ENCODE data around the gene ELP2.
"Not testable (repeated sequence)": the region's sequence is repeated elsewhere in the genome, so short reads cannot be mapped to it uniquely, and the experiment has no call there.

ELP2 gene

DNA sequence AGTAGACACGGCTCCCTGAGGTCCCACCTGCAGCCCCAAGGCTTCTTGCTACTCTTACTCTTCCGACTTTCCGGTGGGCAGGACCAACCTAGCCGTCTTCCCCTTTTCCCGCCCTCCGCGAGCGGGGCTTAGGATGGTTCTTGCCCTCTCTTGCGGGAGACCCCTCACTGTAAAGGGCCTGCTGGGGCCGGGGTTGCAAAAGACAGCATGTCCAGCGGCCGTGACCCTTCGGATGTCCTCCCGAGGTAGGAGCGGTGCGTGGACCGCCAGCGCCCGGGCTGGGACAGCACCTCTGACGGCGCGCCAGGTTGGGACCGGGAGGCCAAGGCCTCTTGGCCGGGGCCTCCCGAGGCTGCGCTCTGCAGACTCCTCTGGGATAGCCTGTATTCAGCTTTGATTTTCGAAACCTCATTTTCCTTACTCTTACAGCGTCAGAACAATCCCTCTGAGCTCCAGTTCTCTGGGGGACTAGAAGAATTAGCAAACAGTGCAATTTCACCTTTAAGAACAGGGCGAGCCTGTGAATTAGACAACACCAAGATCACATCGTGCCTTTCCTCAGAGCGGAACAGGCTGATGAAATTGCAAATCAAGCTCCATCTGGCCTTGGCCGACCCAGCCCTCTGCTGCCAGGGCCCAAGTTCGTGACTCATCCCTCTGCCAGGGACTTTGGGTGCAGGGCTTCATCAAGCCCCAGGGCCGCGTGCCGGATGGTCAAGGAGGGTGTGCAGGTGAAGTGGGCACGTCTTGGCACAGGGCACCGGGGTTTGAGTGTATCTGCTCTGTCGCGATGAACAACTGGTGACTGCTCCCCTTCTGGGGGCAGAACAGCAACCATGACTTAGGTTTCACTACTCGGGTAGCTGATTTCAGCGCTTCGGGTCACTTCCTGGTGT is 58.4 kb downstream of the ELP2 start:
- no peak for DNase-seq (ENCODE audit: low read depth in 2 of 2)

DNA sequence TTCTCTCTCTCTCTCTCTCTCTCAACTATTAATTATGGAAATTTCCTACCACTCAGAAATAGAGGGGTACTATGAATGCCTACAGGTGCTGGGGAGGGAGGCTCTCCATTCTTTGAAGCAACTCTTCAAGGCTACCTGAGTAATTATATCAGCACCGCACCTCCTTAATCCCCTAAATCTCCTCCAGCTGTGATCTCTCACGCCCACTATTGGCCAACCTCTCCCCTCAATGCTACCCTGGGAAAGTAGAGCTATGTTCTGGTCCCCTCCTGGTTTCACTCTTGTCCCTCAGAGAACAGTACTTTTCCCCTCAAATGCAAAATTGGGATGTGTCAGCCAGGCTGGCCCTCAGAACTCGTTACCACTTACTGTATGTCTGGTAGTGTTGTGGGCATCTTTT is 59.2 kb downstream of the ELP2 start:
- DNase-seq (ENCODE audit: low read depth in 2 of 2) = no peak

DNA sequence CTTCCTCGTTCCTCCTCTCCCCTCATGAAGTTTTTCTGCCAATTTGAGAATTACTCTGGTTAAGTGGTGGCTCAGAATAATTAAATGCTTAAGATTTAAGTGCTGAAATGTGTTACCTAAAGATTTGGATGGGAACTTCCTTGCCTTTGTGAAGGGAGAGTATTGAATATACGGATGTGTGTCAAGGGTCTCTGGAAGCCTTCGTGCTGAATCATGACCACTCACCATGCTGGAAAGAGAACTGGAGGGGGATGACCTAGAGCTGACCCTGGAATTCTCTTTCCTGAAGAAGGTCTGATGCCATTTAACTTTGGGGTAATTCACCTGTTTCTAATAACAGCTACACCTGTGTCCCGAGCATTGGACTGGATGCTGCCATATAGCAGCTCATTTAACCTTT is 59.8 kb downstream of the ELP2 start:
- no peak for DNase-seq (ENCODE audit: low read depth in 2 of 2)

DNA sequence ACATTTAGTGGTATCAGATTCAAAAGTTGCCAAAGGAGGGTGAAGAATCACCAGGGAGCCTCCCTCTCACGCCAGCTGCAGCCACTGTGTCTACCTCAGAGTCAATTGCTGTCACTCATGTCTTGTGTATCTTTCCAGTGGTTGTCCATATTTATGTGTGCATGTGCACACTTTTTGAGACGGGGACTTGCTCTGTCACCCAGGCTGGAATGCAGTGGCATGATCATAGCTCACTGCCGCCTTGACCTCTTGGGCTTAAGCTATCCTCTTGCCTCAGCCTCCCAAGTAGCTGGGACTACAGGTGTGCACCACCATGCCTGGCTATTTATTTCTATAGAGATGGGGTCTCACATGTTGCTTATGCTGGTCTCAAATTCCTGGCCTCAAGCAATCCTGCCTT is 61.6 kb downstream of the ELP2 start:
- no peak for DNase-seq (ENCODE audit: low read depth in 2 of 2)

DNA sequence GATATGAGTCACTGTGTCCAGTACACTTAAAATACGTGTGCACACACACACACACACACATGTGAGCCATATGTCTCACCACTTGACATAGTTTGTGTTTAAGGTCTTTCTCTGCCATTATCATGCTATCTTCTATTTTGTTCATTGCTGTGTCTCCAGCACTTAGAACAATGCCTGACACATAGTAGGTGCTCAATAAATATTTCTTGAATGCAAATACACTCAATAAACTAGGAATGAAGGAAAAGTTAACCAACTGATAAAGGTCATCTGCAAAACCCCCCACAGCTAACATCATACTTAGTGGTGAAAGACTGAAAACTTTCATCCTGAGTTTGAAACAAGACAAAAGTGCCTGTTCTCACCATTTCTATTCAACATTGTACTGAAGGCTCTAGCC is 62.0 kb downstream of the ELP2 start:
- DNase-seq (ENCODE audit: low read depth in 2 of 2) = no peak

DNA sequence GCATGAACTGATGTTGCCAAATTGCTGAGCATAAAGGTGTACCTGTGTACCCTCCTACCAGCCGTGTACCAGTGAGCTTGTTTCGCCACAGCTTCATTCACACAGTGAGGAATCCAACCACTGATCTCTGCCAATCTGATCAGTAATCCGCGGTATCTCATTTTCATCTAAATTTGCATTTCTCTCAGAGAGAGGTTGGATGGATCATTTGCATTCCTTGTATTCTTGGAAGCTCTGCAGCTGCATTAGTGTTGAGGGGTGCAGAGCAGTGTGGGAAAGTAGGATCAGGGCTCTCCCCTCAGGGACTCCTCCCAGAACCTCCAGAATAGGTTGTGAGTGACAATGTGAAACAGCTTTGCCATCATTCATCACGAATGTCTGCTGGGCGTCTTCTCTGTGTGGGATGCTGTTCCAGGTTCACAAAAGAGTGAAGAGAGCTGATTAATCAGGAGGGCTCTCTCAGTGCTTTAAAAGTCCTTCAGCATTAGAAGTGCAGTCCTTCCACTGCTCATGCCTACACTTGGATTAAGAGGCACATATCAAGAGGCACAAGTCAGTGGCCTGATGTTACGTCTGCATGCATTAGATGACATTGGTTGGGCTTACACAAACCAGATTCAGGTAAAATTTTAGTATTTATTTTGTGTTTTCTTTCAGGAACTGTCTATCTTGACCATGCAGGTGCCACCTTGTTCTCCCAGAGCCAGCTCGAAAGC is 65.1 kb downstream of the ELP2 start:
- no peak for DNase-seq (ENCODE audit: low read depth in 2 of 2)

DNA sequence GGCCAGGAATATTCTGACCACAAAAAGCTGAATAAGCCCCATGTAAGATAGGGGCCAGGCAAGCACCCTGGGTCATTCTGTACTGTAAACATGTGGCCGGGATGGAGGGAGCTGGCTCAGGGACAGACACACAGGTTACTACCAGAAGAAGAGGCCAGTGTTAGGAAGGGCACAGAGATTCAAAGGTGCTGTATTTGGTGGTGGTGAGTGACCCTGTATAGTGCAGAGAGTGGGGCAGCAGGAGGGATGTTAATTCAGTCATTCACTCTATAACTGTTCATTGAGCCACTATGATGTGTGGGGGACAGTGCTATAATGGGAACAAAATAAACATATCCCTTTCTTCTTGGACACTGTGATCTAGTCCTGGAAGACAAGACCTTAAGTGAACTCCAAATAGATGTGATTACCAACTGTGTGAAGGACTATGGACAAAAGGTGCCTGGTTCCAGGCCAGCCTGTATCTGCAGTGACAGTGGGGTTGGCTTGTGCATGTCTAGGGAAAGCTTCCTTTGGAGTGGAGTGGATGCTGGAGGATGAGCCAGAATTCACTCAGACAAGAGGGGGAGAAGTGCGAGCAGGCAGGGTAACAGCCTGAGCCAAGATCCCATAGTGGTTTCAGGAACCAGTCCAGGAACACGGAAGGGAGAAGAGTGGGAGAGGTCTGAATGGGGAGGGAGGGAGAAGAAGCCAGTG is 65.9 kb downstream of the ELP2 start:
- no peak for DNase-seq (ENCODE audit: low read depth in 2 of 2)

DNA sequence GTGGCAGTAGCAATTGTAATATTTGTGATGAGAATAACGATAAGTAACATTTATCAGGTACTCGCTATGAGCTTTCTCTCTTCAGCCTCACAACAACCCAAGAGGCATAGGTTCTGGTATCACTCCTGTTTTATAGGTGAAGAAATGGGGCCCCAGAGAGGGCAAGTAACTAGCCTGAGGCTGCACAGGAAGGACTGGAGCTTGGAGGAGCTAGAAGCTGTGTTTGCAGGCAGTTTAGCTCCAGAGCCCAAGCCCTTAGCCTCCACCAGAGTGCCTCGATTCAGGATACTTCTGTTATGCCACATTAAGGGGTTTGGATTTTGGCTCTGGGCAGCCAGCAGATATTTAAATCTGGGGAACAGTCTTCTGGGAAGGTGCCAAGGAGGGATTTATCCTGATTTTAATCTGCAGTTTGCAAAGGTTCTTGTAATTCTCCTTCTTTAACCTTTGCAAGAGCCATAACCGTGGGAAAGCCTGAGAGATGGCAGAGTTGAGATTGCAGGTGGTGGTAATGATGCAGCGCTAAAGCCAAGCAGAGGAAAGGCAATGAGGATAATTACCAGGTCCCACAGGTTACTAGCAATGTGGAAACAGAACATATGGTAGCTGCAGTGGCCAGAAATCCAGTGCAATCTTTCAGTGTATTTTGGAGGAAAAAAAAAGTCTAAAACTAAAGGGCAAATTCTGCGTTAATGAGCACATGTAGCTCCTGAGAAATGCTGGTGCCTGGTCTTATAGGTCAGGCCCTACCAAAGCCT is 66.7 kb downstream of the ELP2 start:
- DNase-seq (ENCODE audit: low read depth in 2 of 2) = no peak

DNA sequence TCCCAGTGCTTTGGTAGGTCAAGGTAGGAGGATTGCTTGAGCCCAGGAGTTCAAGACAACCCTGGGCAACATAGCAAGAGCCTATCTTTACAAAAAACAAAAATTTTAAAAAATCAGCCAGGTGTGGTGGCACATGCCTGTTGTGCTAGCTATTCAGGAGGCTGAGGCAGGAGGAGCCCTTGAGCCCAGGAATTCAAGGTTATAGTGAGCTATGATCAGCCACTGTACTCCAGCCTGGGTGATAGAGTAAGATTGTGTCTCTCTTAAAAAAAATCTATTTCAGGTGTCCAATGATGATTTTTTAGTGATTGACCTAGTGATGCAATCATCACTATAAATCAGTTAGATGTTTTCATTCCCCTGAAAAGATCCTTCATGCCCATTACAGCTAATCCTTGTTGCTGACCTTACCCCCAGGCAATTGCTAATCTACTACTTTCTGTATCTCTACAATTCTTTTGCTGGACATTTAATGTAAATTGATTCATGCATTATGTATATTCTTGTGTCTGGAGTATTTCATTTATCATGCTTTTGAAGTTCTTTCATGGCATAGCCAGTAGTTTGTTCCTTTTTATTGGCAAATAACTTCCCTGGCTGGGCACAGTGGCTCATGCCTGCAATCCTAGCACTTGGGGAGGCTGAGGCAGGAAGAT is 67.9 kb downstream of the ELP2 start:
- DNase-seq (ENCODE audit: low read depth in 2 of 2) = no peak

DNA sequence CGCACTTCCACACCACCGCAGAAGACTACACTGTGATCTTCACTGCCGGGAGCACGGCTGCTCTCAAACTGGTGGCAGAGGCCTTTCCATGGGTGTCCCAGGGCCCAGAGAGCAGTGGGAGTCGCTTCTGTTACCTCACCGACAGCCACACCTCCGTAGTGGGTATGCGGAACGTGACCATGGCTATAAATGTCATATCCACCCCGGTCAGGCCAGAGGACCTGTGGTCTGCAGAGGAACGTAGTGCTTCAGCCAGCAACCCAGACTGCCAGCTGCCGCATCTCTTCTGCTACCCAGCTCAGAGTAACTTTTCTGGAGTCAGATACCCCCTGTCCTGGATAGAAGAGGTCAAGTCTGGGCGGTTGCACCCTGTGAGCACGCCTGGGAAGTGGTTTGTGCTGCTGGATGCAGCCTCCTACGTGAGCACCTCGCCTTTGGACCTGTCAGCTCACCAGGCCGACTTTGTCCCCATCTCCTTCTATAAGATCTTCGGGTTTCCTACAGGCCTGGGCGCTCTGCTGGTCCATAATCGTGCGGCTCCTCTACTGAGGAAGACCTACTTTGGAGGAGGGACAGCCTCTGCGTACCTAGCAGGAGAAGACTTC is 70.1 kb downstream of the ELP2 start:
- no peak for DNase-seq (ENCODE audit: low read depth in 2 of 2)

DNA sequence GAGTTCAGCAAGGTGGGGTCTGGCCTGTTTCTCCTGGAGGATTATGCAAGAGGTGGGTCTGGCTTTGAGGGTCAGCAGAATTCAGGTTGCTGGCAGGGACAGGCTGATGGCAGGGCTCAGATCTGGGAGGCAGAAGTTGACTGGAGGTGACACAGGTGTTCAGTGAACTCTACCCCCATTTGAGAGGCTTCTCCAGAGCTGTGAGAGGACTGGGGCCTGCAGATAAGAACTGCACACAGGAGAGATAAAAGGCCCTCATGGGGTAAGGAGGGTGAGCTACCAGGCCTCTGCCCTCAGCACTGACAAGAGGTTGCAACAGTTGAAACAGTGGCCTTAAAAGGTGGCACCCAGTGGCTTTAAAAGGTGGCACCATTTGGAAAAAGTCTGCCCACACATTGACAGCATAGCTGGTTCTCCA is 70.7 kb downstream of the ELP2 start:
- no peak for DNase-seq (ENCODE audit: low read depth in 2 of 2)

DNA sequence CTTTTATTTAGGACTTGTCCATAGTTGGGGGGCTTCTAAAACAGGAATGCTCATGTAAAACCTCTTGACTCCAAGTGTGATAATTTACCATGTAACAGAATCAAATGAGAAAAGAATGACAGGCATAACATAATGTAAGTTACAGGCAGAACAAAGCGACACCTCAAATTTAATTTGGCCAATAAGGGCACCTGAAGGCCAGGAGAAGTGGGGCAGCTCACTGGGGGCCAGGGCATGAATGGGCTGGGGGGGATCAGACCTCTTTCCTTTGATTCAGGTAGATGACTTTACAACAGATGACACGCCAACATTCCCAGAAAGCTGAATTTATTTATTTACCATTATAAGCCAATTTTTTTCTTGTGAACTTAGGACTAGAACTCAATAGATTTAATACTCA is 72.1 kb downstream of the ELP2 start:
- no peak for DNase-seq (ENCODE audit: low read depth in 2 of 2)

DNA sequence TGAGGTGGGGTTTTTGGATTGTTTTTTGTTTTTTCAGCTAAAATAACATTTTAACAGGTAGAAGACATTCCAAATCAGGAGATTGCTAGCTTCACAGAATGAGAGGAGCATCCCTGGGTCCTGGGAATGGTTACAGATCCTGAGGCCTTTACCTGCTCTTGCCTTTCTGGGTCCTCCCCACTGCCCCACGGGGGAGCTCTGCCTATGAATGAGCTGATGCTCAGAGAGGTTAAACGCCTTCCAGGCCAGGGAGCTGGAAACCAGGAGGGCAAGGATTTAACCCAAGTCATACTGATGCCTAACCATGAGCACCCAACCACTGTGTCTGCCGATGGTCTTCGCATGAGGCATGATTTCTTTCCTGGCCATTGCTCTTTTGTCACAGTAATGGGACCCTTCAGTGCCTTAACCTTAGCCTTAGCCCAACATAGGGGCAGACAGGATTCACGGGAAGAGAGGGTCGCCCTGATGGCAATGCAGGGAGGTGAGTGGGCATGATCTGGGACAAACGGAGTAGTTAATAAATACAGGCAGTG is 73.7 kb downstream of the ELP2 start:
- DNase-seq (ENCODE audit: low read depth in 2 of 2) = no peak

DNA sequence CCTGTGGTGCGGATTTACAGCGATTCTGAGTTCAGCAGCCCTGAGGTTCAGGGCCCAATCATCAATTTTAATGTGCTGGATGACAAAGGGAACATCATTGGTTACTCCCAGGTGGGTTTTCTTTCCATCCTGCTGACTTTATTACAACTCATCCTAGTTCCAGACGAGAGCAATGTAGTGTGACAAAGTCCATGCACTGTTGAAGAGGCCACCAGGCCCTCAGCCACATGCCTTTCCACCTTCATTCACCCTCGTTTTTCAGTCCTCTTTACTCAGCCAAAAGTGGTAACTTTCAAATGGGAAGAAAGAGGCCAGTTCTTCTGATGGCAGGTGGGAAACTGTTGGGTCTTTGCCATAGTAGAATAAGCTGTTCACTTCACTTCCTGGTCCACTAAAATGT is 75.5 kb downstream of the ELP2 start:
- DNase-seq (ENCODE audit: low read depth in 2 of 2) = no peak

DNA sequence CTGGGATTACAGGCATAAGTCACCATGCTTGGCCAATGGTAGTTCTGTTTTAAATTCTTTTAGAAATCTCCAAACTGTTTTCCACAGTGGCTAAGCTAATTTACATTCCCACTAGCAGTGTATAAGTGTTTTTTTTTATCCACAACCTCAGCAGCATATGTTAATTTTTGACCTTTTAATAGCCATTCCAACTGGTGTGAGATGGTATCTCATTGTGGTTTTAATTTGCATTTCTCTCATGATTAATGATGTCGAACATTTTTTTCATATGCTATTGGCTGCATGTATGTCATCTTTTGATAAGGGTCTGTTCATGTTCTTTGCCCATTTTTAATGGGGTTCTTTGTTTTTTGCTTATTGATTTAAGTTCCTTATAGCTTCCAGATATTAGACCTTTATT is 77.6 kb downstream of the ELP2 start:
- DNase-seq (ENCODE audit: low read depth in 2 of 2) = no peak

DNA sequence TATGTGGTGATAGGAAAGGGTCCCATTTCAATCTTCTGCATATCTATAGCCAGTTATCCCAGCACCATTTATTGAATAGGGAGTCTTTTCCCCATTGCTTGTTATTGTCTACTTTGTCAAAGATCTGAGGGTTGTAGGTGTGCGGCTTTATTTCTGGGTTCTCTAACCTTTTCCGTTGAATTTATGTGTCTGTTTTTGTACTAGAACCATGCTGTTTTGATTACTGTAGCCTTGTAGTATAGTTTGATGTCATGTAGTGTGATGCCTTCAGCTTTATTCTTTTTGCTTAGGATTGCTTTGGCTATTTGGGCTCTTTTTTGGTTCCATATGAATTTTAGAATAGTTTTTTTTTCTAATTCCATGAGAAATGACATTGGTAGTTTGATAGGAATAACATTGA is 78.3 kb downstream of the ELP2 start:
- not testable (repeated sequence) for DNase-seq (ENCODE audit: low read depth in 2 of 2)

DNA sequence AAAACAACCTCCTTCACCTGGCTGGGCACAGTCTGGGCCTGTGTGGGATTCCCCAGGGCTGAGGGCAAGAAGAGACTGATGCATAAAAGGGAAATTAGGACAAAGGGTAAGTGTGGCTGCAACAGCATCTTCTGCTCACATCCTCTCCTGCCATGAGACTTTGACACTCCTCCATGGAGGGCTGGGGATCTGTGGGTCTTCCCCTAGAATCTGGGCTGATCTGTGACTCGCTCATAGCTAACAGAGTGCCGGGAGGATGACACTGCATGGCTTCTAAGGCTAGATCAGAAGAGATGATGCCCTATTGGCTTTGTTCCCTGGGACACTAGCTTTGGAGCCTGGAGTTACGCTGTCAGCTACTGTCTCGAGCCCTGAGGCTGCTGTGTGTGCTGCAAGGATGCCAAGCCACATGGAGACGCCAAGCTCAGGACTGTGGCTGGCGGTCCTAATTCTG is 81.9 kb downstream of the ELP2 start:
- no peak for DNase-seq (ENCODE audit: low read depth in 2 of 2)

DNA sequence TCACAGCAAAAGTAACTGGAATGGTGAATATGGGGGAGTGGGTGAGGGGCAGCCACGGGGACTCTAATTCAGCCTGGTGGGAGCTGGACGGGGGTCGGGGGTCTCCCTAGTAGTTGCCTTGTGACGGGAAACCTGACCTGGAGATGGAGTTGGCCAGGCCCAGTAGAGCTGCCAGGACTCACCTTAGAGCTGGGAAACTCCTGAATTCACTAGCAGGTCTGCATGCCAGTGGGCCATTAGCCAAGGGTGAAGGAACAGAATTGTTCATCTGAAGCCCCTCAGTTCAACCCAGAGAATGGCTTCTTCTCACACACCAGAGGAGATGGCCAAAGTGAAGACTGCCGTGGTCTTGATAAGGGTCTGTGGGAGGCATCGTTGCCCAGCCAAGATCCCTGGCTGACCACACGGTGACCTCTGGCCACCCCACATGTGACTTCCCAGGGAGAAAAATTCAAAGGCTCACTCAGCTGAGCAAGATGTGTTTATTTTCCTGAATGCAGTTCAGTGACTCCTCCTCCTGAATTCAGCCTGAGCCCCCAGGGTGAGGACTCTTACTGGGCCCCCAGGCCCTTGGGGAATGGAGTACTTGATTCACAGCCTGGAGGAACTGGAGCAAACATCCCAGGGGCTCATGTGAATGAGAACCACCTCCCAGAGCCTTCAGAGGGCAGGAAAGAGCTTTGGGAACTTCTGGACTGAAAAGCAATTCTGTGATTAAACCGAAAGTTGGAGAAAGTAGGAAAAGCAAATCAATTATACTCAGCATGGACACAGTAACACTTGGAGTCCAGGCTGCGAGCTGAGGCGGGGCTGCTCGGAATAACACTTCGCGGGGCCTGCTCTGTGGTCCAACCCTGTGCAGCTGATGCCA is 82.8 kb downstream of the ELP2 start:
- DNase-seq (ENCODE audit: low read depth in 2 of 2) = no peak

DNA sequence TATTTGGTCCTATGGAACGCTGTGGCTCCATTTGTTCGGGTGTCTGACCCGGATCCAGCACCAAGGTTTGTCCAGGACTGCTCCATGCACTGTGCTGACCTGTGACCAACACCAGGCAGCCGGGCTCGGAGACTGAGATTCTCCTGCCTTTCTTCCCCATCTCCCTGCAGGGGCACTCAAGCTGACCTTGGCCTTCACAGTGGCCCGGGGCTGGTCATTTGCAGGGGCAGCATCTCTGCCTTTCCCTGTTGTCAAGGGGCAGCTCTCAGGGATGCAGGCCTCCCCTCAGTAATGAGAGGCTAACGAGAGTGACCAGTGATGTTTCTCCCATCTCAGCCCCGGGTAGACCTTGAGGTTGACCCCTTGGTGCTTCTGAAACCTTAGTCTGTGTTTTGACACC is 85.1 kb downstream of the ELP2 start:
- DNase-seq (ENCODE audit: low read depth in 2 of 2) = no peak

DNA sequence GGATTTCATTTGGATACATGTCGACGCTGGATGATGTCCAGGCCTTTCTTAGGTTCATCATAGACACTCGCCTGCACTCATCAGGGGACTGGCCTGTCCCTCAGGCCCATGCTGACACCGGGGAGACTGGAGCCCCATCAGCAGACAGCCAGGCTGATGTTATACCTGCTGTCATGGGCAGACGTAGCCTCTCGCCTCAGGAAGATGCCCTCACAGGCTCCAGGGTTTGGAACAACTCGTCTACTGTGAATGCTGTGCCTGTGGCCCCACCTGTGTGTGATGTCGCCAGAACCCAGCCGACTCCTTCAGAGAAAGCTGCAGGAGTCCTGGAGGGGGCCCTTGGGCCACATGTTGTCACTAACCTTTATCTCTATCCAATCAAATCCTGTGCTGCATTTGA is 85.9 kb downstream of the ELP2 start:
- DNase-seq (ENCODE audit: low read depth in 2 of 2) = no peak
